ENCODE results near the gene LRRC7.

GRCh38 chr1:69523461-69523860, 44.3 kb upstream of the LRRC7 start:
- TF ChIP-seq EZH2 (IDR thresholded peaks at IDR 0.05; ENCODE audit: borderline replicate concordance, low read depth, low read length, poor library complexity, severe bottlenecking), result no peak
- TF ChIP-seq, protein P1, sequence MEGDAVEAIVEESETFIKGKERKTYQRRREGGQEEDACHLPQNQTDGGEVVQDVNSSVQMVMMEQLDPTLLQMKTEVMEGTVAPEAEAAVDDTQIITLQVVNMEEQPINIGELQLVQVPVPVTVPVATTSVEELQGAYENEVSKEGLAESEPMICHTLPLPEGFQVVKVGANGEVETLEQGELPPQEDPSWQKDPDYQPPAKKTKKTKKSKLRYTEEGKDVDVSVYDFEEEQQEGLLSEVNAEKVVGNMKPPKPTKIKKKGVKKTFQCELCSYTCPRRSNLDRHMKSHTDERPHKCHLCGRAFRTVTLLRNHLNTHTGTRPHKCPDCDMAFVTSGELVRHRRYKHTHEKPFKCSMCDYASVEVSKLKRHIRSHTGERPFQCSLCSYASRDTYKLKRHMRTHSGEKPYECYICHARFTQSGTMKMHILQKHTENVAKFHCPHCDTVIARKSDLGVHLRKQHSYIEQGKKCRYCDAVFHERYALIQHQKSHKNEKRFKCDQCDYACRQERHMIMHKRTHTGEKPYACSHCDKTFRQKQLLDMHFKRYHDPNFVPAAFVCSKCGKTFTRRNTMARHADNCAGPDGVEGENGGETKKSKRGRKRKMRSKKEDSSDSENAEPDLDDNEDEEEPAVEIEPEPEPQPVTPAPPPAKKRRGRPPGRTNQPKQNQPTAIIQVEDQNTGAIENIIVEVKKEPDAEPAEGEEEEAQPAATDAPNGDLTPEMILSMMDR (conservative IDR thresholded peaks at IDR 0.05; ENCODE audit: low read depth, low read length), result no peak
